Suprapubic skin (tissue), 4 donors: ENCODE results near the gene COG7. TPM values are rescaled to one million over a fixed set of nuclear protein-coding genes. Genes with fewer than 3 reads are reported as not detected.

Experiments
- DNase-seq, 2 donors: peaks; one replicate each; pipeline ENCODE4 v3.0.0-alpha.2; 2019; ENCODE audit warnings: low spot score in 2 of 2
- H3K27ac ChIP-seq: fragments of 200-600 bp; sonication (generic); one replicate; pipeline ENCODE4 v1.5.1; 2019
- H3K27me3 ChIP-seq: fragments of 200-600 bp; sonication (generic); one replicate; pipeline ENCODE4 v1.5.1; 2019
- H3K36me3 ChIP-seq: fragments of 200-600 bp; sonication (generic); one replicate; pipeline ENCODE4 v1.5.1; 2019
- H3K4me1 ChIP-seq: fragments of 200-600 bp; sonication (generic); one replicate; pipeline ENCODE4 v1.5.1; 2019
- H3K4me3 ChIP-seq: fragments of 200-600 bp; sonication (generic); one replicate; pipeline ENCODE4 v1.5.1; 2019; ENCODE audit warnings: mild to moderate bottlenecking
- H3K9me3 ChIP-seq: fragments of 200-600 bp; sonication (generic); one replicate; pipeline ENCODE4 v1.5.1; 2019
- CTCF ChIP-seq, 2 donors: fragments of 200-600 bp in 1 of 2; fragments of 450-650 bp in 1 of 2; sonication (generic) in 1 of 2; IDR thresholded peaks; one replicate each; pipeline ENCODE4 v1.5.1; 2016 to 2019; ENCODE audit warnings: antibody characterized with exemption in 2 of 2, mild to moderate bottlenecking in 1 of 2, moderate library complexity in 1 of 2
- EP300 ChIP-seq: sonication (generic); formaldehyde crosslinking; IDR thresholded peaks from one replicate; pipeline ENCODE4 v1.6.1; 2017; ENCODE audit warnings: antibody characterized with exemption
- POLR2A ChIP-seq, 2 donors: fragments of 450-650 bp; IDR thresholded peaks; one replicate each; pipeline ENCODE4 v1.6.1; 2017; ENCODE audit warnings: antibody characterized with exemption in 2 of 2, mild to moderate bottlenecking in 2 of 2, moderate library complexity in 2 of 2
- POLR2AphosphoS5 ChIP-seq, 3 donors: sonication (generic); formaldehyde crosslinking; IDR thresholded peaks; one replicate each; pipeline ENCODE4 v1.6.1; 2017; ENCODE audit warnings: antibody characterized with exemption in 3 of 3
- WGBS: methylation state at CpG from one replicate; pipeline ENCODE4 v1.1.5; 2018; 5-methylcytosine and 5-hydroxymethylcytosine counted together
- total RNA-seq, 4 donors: library from RNA; depleted of rRNA; stranded (reverse); fragments of >200 nt; gene quantifications; one replicate each; pipeline ENCODE4 v1.1.0, GENCODE V29; 2016

Gene COG7
- total RNA-seq, 4 donors from 2014 or later, result 16.3 to 73.7 (median 24.6) TPM

DNA sequence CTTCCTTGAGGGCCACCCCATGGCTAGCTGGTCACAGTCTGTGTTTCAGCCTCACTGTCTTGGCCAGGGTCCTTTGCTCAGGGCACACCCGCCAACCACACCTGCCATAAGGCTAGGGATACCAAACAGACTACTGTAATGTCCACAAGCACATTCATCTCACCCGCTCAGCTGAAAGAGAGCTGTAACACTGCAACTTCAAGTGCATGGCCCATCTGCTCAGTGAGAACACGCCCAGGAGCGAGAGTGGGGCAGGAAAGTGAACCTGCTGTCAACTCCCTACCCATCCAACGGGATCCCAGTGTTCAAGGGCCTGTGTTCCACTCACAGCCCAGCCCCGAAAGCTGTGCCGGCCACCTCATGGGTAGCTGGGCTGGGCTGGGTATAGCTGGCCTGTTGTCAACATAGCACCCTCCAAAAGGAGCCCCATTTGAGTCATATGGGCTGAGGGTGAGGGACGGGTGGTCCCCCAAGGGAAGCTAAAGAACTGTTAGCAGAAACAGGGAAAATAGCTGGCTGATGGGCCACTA is 95.2 kb downstream of the COG7 start:
- Histone ChIP-seq H3K4me1 (peaks cover 4% of the 10 kb centered on the region), H3K9me3 (no peaks in the 10 kb centered on the region), H3K36me3 (no peaks in the 10 kb centered on the region), H3K4me3 (no peak overlapping the region), H3K27ac (no peak overlapping the region), H3K27me3 (no peaks in the 10 kb centered on the region)
- 95% methylated on average over 5 of the region's 8 CpGs for WGBS
- DNase-seq, result no peak
- TF ChIP-seq CTCF (IDR thresholded peaks at IDR 0.05), result no peak
- TF ChIP-seq POLR2AphosphoS5 (IDR thresholded peaks at IDR 0.05), result no peak
- no peak for TF ChIP-seq POLR2A (IDR thresholded peaks at IDR 0.05)

GRCh38 chr16:23356941-23357340 is 96.0 kb downstream of the COG7 start:
- no peak overlapping the region for H3K4me3 ChIP-seq
- no peaks in the 10 kb centered on the region for H3K36me3 ChIP-seq
- no peaks in the 10 kb centered on the region for H3K4me1 ChIP-seq
- WGBS, result 77% methylated on average over 7 of the region's 7 CpGs
- TF ChIP-seq EP300, result no peak
- TF ChIP-seq POLR2A (IDR thresholded peaks at IDR 0.05), result no peak
- TF ChIP-seq POLR2AphosphoS5 (IDR thresholded peaks at IDR 0.05), result no peak
- TF ChIP-seq CTCF (IDR thresholded peaks at IDR 0.05), result no peak
- H3K27me3 ChIP-seq, result peaks cover 6% of the 10 kb centered on the region
- H3K9me3 ChIP-seq, result no peaks in the 10 kb centered on the region
- no peak overlapping the region for H3K27ac ChIP-seq
- no peak for DNase-seq

- Histone ChIP-seq H3K27ac (no peak overlapping the region), H3K4me3 (no peak overlapping the region), H3K36me3 (no peaks in the 10 kb centered on the region), H3K4me1 (no peaks in the 10 kb centered on the region), H3K9me3 (no peaks in the 10 kb centered on the region), H3K27me3 (peaks cover 6% of the 10 kb centered on the region)
- no peak for DNase-seq
- TF ChIP-seq POLR2A (IDR thresholded peaks at IDR 0.05) (no peak), CTCF (IDR thresholded peaks at IDR 0.05) (no peak), POLR2AphosphoS5 (IDR thresholded peaks at IDR 0.05) (no peak), EP300 (no peak)
- 87% methylated on average over 10 of the region's 13 CpGs for WGBS
Observed at GRCh38 chr16:23355106-23355670, 97.8 kb downstream of the COG7 start.

GRCh38 chr16:23354246-23354645 is 98.7 kb downstream of the COG7 start:
- Histone ChIP-seq H3K4me1 (no peaks in the 10 kb centered on the region), H3K9me3 (no peaks in the 10 kb centered on the region), H3K27me3 (peaks cover 6% of the 10 kb centered on the region), H3K27ac (no peak overlapping the region), H3K4me3 (no peak overlapping the region), H3K36me3 (no peaks in the 10 kb centered on the region)
- 92% methylated on average over 9 of the region's 9 CpGs for WGBS
- no peak for TF ChIP-seq POLR2AphosphoS5 (IDR thresholded peaks at IDR 0.05)
- no peak for TF ChIP-seq CTCF (IDR thresholded peaks at IDR 0.05)
- TF ChIP-seq EP300, result no peak
- no peak for TF ChIP-seq POLR2A (IDR thresholded peaks at IDR 0.05)
- no peak for DNase-seq

GRCh38 chr16:23353440-23353839 is 99.5 kb downstream of the COG7 start:
- Histone ChIP-seq H3K36me3 (no peaks in the 10 kb centered on the region), H3K4me1 (no peaks in the 10 kb centered on the region), H3K27ac (no peak overlapping the region), H3K27me3 (peaks cover 6% of the 10 kb centered on the region), H3K9me3 (no peaks in the 10 kb centered on the region), H3K4me3 (no peak overlapping the region)
- TF ChIP-seq CTCF (IDR thresholded peaks at IDR 0.05) (no peak), EP300 (no peak), POLR2AphosphoS5 (IDR thresholded peaks at IDR 0.05) (no peak), POLR2A (IDR thresholded peaks at IDR 0.05) (no peak)
- no peak for DNase-seq
